Mammary epithelial cell (primary cell): ENCODE data around the gene DENND4B.

Source experiments
- CTCF ChIP-seq, 2 donors: IDR thresholded peaks in 1 of 2; conservative IDR thresholded peaks in 1 of 2; 2 replicates each; pipeline ENCODE4 v1.5.1; 2011 to 2012; ENCODE audit warnings: inconsistent platforms in 2 of 2, low read length in 2 of 2, mild to moderate bottlenecking in 2 of 2, control low read depth in 1 of 2, low read depth in 1 of 2; ENCODE audit not compliant: insufficient read depth in 1 of 2; ENCODE audit errors: extremely low read depth in 1 of 2
- EZH2 ChIP-seq: IDR thresholded peaks from 2 replicates; pipeline ENCODE4 v1.6.1; 2012; ENCODE audit warnings: low read length, inconsistent platforms, borderline replicate concordance

DNA sequence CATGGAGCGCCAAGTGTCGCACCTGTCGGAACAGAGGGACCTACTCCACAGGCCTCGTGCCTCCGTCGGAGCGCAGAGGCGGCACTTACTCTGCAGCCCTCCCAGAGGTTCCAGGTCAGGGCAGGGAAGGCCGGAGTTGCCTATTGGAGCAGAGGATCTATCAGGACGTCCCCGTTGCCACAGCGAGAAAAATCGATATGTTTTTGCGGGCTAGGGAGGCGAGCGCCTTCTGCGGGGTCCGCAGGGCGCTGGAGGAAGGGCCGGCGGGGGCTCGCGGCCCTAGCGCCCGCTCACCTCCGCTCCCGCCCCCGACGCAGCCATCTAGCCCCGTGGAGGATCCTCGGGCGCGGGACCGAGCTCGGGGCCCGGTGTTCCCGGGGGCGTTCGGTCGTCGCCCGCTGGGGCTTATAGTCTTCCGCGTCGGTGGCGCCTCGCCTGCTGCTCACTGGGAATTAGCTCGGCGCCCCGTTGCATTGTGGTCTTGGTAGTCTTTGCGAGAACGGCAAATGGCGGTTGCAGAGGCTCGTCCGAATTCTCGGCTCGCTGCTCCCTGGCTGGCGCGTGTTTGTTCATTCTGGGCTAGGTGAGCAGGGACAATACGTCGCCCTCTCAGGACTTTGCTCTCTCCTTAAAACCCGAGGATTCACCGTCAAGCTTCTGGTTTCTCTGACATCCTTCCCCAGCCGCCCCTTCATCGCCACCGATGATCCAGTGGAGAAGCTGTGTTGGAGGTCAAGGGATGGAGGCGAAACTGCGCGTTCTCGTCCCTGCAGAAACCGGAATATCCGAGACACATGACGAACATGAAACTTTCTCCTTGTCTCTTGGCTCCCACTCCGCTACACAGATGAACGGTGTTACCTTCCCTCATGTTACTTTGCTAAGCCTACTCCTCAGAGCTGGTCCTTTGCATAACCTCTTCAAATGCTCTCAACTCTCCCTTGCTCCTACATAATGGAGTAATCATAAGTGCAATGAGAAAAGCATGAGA, 31.0 kb upstream of the DENND4B start, which contains the start of gene JTB:
- TF ChIP-seq CTCF (conservative IDR thresholded peaks at IDR 0.05 in 1 of 2, IDR thresholded peaks at IDR 0.05 in 1 of 2; ENCODE audit: extremely low read depth in 1 of 2, insufficient read depth in 1 of 2, low read depth in 1 of 2, low read length in 2 of 2) = no peak
- TF ChIP-seq EZH2 = no peak
